Measurements from ENCODE around the gene WWOX. TPM values are rescaled to one million over a fixed set of nuclear protein-coding genes. Genes with fewer than 3 reads are reported as not detected.

Gene WWOX
- total and polyA plus RNA-seq, 2 of the 8 experiments (the other 6 are each of a cell fraction or from before 2014, with no cell fraction given), result 5.4 to 16.7 TPM

DNA sequence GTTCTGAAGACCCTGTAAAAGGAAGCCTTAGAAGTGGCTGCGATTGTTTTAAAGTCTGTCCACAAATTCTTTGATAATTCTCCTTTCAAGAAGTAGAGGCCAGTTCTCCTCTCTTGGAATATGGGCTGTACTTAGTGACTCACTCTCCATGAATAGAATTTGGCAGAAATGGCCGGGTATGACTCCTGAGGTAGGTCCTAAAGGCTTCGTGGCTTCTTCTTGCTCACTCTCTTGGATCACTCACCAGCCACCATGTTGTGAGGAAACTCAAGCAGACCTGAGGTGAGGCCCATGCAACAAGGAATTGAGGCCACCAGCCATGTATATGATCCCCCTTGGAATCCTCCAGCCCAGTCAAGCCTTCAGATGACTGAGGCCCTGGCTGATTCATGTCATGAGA is 75.8 kb downstream of the WWOX start (continued):
- TF ChIP-seq BRCA1 (IDR thresholded peaks at IDR 0.05; ENCODE audit: low read depth, low read length) (no peak), EP300 (IDR thresholded peaks at IDR 0.05; ENCODE audit: borderline replicate concordance in 1 of 2, low read depth in 2 of 2, low read length in 2 of 2) (no peak), SP1 (IDR thresholded peaks at IDR 0.05; ENCODE audit: low read depth, low read length) (no peak), SP4 (IDR thresholded peaks at IDR 0.05; ENCODE audit: low read length) (no peak)

Data from H1 (cell line).